T-helper 1 cell (primary cell): ENCODE measurements around the gene GCAT.
"Not testable (repeated sequence)": the region's sequence is repeated elsewhere in the genome, so short reads cannot be mapped to it uniquely, and the experiment has no call there.

Experiments used
- DNase-seq, 5 donors: peaks; one replicate each; pipeline ENCODE4 v3.0.0-alpha.2; 2012 to 2020

The GCAT gene

DNA sequence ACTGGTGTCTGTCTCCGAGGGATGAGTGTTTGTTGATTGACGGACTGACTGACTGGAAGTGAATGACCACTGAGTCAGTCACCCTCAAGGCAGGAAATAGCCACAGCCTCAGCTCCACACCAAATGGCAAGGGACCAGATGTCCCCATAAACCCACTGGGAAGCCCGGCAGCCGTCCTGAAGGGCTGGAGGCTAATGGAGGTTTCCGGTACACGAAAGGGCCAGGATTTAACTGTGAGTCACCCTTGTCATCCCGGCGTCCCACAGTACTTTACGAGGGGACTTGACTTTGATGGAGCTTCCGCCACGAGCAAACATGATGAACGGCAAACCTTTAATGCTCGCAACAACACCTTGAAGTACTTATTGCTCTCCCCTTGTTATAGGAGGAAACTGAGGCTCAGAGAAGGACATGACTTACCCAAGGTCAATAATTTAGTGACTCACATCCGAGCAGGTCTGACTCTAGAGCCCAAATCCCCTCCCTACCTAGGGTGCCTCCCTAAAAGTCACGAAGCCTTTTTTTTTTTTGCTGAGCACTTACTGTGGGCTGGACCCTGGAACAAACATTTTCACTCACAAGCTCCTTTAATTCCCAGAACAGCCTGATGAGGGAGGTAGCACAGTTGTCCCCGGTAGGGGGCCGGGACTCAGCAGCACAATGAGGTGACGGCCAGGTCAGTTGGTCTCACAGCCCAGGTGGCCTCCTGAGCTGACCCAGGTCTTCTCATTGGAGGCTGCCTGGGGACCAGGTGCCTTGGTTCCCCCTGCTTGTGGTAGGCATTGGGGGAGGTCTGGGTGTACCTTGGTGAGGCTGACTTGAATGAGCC is 25.2 kb upstream of the GCAT start:
- no peak for DNase-seq

DNA sequence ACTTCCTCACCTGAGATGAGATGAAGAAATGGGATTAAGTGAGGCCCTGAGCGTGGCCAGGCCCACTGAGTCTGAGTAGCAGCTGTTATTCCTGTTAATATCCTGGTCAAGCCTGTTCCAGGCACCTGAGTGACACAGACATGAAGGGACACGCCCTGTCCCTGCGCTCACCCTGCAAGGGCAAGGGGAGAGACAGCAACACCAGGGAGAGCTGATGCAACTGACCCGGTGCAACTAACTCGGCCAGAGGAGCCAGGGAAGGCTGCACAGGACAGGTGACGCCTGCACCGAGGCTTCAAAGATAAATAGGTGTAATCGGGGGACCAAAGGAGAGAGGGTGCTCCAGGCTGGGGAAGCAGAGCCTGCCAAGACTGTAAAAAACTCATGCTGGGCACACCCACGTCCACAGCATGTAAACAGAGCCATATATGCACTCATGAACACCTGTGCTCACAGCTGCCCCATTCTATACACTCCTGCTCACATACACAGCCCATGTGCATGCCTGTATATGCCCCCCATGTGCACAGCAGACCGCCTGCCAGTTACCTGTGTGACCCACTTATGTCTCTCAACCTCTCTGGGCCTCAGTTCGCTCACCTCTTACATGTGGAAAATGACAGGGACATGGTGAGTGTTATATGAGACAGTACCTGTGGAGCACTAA is 22.8 kb upstream of the GCAT start:
- DNase-seq, result no peak

DNA sequence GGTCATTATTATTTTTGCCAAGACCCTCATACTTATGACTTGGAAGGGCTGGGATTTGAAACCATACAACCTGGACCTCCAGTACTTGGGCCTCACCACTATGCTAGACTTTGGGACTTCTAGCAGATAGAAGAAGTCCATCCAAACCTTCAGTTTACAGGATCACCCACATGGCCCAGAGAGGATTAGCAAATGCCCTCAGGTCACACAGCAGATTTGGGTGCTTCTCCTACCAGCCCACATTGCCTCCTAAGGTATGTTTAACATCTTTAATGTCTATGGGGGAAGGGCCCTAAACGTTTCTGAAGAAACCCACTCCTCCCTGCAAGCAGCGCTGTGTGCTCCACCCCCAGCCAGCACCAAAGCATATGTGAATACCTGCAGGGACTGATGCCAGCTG is 17.5 kb upstream of the GCAT start:
- no peak for DNase-seq

DNA sequence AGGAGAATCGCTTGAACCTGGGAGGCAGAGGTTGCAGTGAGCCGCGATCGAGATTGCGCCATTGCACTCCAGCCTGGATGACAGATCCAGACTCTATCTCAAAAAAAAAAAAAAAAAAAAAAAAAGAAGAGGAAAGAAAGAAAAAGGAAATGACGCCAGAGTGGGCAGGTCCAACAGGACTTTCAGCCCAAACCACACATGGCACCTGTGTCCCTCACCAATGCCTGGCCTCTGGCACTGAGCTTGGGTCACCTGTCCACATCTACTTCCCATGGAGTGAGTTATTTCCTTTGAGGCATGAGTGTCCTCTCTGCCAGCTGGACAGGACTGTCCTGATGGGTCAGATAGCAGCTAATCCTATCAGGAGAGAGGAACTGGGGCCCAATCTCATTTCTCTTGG is 15.2 kb upstream of the GCAT start:
- DNase-seq, result no peak

DNA sequence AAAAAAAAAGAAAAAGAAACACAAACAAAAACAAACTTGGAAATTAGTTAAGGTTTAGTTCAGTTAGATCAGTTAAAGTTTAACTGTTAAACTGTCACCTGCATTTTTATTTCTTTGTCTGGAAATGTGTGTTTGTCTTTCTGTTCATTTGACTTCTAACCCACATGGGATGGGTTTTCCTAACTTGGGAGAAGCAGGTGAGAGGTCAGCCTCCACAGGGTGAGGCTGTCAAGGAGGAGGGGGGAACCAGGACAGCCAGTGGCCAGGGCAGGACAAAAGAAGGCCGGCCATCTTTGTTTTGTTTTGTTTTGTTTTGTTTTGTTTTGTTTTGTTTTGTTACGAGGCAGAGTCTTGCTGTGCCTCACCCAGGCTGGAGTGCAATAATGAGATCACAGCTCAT is 13.4 kb upstream of the GCAT start:
- no peak for DNase-seq

DNA sequence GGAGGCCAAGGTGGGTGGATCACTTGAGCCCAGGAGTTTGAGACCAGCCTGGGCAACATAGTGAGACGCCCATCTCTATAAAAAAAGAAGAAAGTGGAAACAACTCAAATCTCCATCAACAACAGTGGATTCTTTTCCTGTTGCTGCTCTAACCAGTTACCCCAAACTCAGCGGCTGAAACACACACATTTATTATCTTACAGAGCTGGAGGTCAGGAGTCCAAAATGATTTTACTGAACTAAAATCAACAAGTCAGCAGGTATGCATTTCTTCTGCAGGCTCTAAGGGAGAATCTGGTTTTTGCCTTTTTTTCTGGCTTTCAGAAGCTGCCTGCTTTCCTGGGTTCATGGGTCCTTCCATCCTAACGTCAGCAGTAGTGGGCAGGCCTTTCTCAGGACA is 11.7 kb upstream of the GCAT start:
- DNase-seq, result no peak

DNA sequence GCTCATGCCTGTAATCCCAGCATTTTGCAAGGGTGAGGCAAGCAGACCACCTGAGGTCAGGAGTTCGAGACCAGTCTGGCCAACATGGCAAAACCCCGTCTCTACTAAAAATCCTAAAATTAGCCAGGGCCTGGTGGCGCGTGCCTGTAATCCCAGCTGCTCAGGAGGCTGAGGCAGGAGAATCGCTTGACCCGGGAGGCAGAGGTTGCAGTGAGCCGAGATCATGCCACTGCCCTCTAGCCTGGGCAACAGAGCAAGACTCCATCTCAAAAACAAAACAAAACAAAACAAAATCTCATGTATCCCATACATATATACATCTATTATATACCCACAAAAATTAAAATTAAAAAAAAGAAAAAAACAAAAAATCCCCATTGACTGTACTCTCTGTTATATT is 10.5 kb upstream of the GCAT start:
- not testable (repeated sequence) for DNase-seq

DNA sequence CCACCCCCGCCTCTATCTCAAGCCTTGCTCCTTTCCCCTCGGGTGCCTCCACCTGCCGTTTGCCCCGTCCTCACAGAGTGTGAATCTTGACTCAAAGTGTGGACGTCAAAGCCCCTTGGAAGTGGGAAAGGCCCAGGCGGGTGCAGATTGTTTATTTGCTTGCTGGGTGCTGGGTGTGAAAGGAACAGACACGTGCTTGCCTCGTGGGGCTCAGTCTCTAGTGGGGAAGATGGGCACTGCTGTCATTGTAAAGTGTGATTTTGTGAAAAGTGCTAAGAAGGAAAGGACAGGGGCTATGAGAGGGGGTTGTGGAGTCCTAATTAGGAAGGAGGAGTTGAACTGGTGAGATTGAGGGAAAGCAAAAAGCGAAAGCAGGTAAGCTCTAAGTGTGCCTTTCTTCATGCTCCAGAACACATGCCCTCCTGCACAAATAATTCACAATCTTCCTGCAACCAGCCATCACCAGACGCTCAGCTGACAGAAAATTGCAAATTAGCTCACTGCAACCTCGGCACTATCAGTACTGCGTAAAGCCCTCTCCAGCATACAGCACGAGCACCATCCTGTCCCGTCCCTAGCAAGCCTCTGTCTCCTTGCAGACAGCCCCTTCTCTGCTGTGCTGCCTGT is 9.7 kb upstream of the GCAT start:
- no peak for DNase-seq

DNA sequence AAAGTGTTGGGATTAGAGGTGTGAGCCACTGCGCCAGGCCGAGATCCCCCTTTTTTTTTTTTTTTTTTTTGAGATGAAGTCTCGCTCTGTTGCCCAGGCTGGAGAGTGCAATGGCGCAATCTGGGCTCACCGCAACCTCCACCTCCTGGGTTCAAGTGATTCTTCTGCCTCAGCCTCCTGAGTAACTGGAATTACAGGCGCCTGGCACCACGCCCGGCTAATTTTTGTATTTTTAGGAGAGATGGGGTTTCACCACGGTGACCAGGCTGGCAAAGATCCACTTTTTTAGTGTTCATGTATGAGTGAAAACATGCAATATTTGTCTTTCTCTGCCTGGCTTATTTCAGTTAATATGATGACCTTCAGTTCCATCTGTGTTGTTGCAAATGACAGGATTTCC is 7.8 kb upstream of the GCAT start:
- DNase-seq, result not testable (repeated sequence)

DNA sequence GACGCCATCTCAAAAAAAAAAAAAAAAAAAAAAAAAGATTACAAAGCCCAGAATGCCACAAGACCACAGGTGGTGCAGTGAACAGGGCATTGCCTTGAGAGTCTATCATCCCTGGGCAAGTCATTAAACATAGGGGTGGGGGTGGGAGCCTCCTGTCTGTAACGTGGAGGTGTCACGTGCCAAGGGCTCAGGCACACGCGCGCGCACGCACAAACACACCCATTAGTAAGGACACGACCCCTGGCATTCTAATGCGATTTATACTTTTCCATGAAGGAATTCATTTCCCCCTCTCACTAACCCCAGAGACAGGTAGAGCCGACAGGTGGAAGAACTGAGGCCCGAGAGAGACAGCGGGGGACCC is 5.8 kb upstream of the GCAT start:
- DNase-seq, result no peak

DNA sequence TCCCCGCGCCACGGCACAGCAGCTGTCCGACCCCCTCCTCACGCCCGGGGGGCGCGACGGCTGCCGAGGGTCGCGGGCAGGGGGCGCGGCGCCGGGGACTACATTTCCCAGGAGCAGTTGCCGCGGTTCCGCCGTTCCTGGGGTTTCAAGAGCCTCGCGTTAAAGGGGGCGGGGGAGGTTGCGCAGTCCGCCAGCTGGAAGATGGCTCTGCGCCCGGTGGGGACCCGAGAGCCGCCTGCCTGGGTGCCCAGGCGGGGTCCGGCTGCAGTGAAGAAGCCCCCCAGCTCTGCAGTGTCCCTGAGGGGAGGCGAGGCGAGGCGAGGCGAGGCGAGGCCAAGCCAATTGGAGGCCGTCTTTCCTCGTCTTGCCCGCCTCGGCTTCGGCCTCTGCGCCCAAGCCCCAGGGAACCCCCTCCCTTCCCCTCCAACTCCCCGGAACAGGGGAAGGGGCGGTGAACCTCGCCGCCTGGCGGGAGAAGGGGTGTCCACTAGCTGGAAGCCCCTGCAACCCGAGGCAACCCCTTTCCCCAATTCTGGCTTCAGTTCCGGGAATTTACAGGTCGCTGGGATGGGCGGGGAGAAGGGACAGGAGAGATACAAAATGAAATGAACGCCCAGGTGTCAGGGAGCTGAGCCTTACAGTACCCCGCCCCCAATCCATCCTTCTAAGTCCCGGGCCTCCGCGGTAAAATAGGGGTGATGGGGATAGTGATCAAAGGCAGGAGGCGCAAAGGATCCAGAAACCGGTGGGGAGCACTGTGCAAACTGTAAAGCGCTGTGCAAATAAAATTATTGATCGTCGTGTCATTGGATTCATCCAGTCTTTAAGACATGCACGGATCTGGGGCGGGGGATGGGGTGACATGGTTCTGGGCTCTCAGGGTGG is 5.2 kb upstream of the GCAT start:
- no peak for DNase-seq

DNA sequence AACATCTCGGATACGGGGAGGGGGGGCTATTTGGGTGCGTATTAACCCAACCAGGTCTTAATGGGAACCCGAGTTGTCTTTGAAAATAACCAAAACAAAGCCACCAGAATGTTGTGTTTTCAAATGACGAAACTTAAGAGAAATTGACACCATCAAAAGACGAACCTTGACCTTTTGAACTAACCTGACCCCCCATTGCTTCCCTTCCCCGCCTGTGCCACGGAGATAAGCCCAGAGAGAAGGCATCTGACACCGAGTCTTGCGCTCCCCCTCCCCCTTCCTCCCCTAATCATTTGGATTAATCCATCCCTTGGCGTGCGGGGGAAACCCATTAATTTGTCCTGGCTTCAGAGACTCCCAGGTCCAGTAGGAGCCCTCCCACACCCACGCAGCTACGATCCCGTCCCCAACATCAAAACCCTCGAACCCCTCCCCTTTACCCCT is 4.5 kb upstream of the GCAT start:
- no peak for DNase-seq

DNA sequence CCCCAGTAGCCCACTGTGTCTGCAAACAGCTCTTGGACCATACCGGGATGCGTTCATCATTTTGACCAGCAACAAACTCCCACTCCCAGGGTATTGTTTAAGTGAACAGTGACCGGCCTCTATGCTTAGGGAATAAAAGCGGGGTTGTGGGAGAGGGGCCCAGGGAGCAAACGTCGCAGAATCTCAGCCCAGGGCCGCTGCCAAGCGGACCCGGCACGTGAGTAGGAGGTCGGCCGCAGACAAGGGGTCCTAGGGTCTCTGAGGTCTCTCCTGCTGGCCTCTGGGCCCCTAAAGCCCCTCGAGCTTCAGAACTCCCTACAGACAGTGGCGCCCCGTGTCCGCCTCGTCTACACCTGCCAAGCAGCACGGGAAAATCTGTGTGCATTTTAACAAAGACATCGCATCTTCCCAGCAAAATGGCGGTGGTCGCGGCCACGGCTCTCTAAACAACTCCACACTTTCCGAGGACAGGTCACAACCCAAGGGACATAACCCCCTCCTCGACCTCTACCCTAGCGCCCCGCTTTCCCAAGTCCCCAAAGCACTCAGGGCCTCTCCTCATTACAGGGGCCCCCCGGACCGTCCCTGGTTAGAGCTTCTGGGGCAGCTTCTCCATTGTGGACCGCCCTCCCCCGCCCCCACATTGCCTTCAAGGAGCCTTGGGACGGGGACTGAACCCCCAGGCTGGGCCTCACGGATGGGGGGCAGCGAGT is 3.9 kb upstream of the GCAT start:
- no peak for DNase-seq

DNA sequence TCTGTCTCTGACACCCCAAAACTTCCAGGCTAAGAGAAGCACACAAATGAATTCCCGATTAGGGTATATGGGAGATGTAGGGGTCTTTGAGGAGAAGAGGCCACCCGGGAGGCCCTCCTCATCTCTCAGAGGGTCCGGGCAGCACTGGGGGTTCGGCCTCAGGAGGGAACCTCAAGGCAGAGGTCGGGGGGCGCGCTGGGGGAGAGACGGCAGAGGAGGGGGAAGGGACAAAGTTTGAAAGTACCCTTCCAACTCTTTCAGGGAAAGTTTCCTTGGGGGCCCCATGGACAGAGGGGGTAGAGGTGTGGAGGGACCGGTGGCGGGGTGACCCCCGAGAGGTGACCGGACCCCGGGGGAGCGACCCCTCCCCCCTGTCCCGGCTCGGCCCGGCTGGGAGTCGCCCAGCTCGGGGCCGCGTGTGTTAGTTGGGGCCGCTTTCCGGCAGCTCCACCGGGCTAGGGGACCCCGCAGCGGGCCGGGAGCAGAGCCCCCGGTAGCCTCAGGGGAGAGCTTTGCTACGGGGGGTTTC is 3.3 kb upstream of the GCAT start:
- DNase-seq, result no peak

DNA sequence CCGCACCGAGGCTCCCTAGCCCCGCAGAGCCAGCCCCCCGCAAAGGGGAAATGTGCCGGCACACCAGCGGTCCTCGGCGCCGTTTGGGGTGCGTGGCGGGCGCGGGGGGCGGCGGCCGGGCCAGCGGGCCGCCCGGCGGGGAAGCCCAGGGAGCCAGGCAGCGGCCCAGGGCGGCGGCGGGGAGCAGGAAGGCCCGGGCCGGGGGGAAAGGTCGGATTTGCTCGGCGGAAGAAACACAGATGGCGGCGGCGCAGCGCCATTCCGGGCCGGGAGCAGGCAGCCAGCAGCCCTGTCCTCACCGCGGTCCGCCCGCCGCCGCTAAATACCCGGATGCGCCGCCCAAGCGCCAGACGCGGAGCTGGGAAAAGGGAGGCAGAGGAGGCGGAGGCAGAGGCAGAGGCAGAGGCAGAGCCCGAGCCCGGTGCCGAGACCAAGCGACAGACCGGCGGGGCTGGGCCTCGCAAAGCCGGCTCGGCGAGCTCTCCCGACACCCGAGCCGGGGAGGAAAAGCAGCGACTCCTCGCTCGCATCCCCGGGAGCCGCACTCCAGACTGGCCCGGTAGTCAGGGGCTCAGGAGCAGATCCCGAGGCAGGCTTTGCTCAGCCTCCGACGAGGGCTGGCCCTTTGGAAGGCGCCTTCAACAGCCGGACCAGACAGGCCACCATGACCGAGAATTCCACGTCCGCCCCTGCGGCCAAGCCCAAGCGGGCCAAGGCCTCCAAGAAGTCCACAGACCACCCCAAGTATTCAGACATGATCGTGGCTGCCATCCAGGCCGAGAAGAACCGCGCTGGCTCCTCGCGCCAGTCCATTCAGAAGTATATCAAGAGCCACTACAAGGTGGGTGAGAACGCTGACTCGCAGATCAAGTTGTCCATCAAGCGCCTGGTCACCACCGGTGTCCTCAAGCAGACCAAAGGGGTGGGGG is 2.6 kb upstream of the GCAT start:
- DNase-seq, result peak; percentile 27 to 78 (median 60)

DNA sequence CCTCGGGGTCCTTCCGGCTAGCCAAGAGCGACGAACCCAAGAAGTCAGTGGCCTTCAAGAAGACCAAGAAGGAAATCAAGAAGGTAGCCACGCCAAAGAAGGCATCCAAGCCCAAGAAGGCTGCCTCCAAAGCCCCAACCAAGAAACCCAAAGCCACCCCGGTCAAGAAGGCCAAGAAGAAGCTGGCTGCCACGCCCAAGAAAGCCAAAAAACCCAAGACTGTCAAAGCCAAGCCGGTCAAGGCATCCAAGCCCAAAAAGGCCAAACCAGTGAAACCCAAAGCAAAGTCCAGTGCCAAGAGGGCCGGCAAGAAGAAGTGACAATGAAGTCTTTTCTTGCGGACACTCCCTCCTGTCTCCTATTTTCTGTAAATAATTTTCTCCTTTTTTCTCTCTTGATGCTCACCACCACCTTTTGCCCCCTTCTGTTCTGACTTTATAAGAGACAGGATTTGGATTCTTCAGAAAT is 1.9 kb upstream of the GCAT start:
- DNase-seq, result no peak

DNA sequence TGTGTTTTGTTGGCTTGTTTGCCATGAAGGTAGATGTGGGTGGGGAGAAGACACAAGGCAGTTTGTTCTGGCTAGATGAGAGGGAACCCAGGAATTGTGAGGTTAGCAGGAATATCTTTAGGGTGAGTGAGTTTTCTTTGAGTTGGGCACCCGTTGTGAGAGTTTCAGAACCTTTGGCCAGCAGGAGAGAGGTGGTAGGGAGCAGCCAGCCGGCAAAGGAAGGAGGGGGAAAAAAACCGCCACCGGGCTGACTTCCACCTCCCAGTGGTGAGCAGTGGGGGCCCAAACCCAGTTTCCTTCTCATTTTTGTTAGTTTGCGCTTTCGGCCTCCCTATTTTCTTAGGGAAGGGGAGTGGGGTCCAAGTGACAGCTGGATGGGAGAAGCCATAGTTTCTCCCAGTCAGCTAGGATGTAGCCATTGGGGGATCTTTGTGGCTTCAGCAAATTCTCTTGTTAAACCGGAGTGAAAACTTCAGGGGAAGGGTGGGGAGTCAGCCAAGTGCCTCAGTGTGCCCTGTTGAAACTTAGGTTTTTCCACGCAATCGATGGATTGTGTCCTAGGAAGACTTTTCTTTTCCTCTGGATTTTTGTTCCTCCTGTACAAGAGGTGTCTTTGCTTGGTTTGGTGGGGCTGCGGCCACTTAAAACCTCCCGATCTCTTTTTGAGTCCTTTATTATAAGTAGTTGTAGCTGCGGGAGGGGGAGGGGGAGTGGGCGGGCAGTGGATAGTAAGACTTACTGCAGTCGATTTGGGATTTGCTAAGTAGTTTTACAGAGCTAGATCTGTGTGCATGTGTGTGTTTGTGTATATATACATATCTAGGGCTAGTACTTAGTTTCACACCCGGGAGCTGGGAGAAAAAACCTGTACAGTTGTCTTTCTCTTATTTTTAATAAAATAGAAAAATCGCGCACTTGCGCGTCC is 1.1 kb upstream of the GCAT start:
- DNase-seq, result no peak

DNA sequence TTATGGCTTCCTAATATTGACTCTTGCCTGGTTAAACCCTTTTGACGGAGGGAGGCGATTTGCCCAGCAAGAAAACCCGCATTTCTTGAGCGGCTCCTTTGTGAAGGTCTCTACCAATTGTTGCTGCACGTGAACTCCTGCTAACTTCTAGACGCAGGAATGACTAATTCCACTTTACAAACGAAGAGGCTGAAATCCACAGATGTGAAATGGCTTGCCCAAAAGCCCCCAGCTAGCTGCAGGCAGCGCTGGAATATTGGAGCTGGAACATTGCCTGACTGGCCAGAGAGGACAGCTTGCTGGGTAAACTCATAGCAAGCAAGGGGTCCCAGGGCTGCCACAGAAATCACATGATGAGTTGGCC is 542 bp downstream of the GCAT start:
- DNase-seq, result no peak

DNA sequence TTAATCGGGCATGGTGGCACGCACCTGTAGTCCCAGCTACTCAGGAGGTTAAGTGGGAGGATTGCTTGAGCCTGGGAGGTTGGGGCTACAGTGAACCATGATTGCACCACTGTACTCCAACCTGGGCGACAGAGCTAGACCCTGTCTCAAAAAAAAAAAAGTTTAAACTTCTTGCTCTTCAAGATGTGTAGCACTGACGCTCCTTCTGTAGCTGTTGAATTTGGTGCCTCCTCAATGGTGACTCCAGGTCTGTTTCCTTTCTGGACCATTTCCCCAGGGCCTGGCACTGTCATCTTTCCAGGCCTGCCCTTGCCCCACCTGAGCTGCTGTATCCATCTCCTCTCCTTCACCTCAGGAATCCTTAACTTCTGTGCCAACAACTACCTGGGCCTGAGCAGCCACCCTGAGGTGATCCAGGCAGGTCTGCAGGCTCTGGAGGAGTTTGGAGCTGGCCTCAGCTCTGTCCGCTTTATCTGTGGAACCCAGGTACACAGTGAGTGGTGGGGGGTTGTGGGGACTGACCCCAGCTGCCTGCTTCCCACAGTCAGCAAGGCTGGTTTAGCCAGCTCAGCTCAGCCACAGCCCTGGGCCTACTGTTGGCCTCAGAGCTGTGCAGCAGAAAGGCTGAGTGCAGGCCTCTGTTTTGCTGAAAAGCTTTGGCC is 2.1 kb downstream of the GCAT start:
- no peak for DNase-seq
